Measurements from ENCODE around the gene KMT2E. TPM values are rescaled to one million over a fixed set of nuclear protein-coding genes. Genes with fewer than 3 reads are reported as not detected.

Gene KMT2E
- total RNA-seq, 1 donor from 2014 or later: 75.6 TPM

GRCh38 chr7:105030447-105030846 is 16.4 kb downstream of the KMT2E start:
- Mint-ChIP-seq H3K36me3 (ENCODE audit: unreplicated experiment) (no peaks in the 10 kb centered on the region), H3K27ac (ENCODE audit: unreplicated experiment) (no peak overlapping the region), H3K9me3 (ENCODE audit: unreplicated experiment) (no peaks in the 10 kb centered on the region), H3K27me3 (ENCODE audit: unreplicated experiment) (no peaks in the 10 kb centered on the region), H3K4me3 (ENCODE audit: unreplicated experiment) (no peak overlapping the region), H3K4me1 (ENCODE audit: unreplicated experiment) (peaks cover 20% of the 10 kb centered on the region)
- no peak for DNase-seq (ENCODE audit: extremely low spot score, unreplicated experiment)
- TF ChIP-seq, protein P1, sequence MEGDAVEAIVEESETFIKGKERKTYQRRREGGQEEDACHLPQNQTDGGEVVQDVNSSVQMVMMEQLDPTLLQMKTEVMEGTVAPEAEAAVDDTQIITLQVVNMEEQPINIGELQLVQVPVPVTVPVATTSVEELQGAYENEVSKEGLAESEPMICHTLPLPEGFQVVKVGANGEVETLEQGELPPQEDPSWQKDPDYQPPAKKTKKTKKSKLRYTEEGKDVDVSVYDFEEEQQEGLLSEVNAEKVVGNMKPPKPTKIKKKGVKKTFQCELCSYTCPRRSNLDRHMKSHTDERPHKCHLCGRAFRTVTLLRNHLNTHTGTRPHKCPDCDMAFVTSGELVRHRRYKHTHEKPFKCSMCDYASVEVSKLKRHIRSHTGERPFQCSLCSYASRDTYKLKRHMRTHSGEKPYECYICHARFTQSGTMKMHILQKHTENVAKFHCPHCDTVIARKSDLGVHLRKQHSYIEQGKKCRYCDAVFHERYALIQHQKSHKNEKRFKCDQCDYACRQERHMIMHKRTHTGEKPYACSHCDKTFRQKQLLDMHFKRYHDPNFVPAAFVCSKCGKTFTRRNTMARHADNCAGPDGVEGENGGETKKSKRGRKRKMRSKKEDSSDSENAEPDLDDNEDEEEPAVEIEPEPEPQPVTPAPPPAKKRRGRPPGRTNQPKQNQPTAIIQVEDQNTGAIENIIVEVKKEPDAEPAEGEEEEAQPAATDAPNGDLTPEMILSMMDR (IDR thresholded peaks at IDR 0.05): no peak

DNA sequence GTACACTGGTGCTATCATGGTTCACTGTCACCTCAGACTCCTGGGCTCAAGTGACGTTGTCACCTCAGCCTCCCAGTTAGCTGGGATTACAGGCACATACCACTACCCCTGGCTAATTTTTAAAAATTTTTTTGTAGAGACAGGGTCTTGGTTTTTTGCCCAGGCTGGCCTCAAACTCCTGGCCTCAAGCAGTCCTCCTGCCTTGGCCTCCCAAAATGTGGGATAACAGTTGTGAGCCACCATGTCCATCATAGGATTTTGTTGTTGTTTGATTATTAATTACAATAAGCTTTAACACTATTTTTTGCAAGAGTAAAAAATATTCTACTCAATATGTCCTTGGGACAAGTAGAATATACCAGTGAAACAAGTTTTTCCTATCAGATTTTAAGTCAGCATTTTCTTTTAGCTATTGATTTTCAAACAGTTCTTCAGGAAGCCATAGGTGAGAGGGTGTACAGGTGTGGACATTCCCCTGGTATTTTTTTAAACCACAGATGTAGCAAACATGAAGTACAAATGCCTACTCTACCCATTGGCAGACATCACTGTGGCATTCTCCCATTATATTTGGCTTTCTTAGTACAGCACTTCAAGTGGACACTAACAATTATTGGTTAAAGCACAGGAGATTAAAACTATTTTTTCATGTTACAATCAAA is 18.7 kb downstream of the KMT2E start:
- Mint-ChIP-seq H3K36me3 (ENCODE audit: unreplicated experiment) (no peaks in the 10 kb centered on the region), H3K27me3 (ENCODE audit: unreplicated experiment) (no peaks in the 10 kb centered on the region), H3K4me3 (ENCODE audit: unreplicated experiment) (no peak overlapping the region), H3K9me3 (ENCODE audit: unreplicated experiment) (no peaks in the 10 kb centered on the region), H3K4me1 (ENCODE audit: unreplicated experiment) (peaks cover 14% of the 10 kb centered on the region), H3K27ac (ENCODE audit: unreplicated experiment) (no peak overlapping the region)
- TF ChIP-seq, protein P1 (IDR thresholded peaks at IDR 0.05): no peak
- no peak for DNase-seq (ENCODE audit: extremely low spot score, unreplicated experiment)

DNA sequence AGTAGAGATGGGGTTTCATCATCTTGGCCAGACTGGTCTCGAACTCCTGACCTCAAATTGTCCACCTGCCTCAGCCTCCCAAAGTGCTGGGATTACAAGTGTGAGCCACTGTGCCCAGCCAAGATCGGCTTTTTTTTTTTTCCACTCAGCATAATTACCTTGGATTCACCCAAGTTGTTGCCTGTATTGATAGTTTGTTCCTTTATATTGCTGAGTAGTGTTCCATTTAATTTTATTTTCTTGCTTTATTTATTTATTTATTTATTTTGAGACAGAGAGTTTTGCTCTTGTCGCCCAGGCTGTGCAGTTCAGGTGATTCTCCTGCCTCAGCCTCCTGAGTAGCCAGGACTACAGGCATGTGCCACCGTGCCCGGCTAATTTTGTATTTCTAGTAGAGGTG is 21.3 kb downstream of the KMT2E start:
- Mint-ChIP-seq H3K27me3 (ENCODE audit: unreplicated experiment) (no peaks in the 10 kb centered on the region), H3K36me3 (ENCODE audit: unreplicated experiment) (peaks cover 3% of the 10 kb centered on the region), H3K27ac (ENCODE audit: unreplicated experiment) (no peak overlapping the region), H3K4me3 (ENCODE audit: unreplicated experiment) (no peak overlapping the region), H3K9me3 (ENCODE audit: unreplicated experiment) (no peaks in the 10 kb centered on the region), H3K4me1 (ENCODE audit: unreplicated experiment) (peaks cover 14% of the 10 kb centered on the region)
- TF ChIP-seq, protein P1 (IDR thresholded peaks at IDR 0.05): no peak
- DNase-seq (ENCODE audit: extremely low spot score, unreplicated experiment): no peak

- Mint-ChIP-seq H3K4me1 (ENCODE audit: unreplicated experiment) (peaks cover 14% of the 10 kb centered on the region), H3K9me3 (ENCODE audit: unreplicated experiment) (no peaks in the 10 kb centered on the region), H3K27me3 (ENCODE audit: unreplicated experiment) (no peaks in the 10 kb centered on the region), H3K27ac (ENCODE audit: unreplicated experiment) (no peak overlapping the region), H3K36me3 (ENCODE audit: unreplicated experiment) (peaks cover 4% of the 10 kb centered on the region), H3K4me3 (ENCODE audit: unreplicated experiment) (no peak overlapping the region)
- DNase-seq (ENCODE audit: extremely low spot score, unreplicated experiment): no peak
- TF ChIP-seq, protein P1 (IDR thresholded peaks at IDR 0.05): no peak
Measured at GRCh38 chr7:105036217-105037168, 22.5 kb downstream of the KMT2E start.

GRCh38 chr7:105037319-105037718 is 23.3 kb downstream of the KMT2E start:
- Mint-ChIP-seq H3K27ac (ENCODE audit: unreplicated experiment) (no peak overlapping the region), H3K9me3 (ENCODE audit: unreplicated experiment) (no peaks in the 10 kb centered on the region), H3K36me3 (ENCODE audit: unreplicated experiment) (peaks cover 7% of the 10 kb centered on the region), H3K27me3 (ENCODE audit: unreplicated experiment) (no peaks in the 10 kb centered on the region), H3K4me3 (ENCODE audit: unreplicated experiment) (no peak overlapping the region), H3K4me1 (ENCODE audit: unreplicated experiment) (peaks cover 14% of the 10 kb centered on the region)
- TF ChIP-seq, protein P1 (IDR thresholded peaks at IDR 0.05): no peak
- DNase-seq (ENCODE audit: extremely low spot score, unreplicated experiment): no peak
